ENCODE results near the gene FNIP1.
"Not testable (repeated sequence)": the region's sequence is repeated elsewhere in the genome, so short reads cannot be mapped to it uniquely, and the experiment has no call there.

The FNIP1 gene

DNA sequence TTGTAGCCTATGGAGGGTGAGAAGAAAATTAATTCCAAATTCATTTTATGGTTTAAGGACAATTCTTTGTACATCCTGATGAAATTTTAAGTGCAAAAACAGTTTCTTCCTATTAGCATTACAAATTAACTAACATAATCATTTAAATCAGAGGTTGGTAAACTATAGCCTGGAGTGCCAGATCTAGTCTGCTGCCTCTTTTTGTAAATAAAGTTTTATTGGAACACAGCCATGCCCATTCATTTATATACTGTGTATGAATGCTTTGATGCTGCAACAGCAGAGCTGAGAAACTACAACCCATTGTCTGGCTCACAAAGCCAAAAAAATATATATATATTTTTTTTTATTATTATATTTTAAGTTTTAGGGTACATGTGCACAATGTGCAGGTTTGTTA is 80.2 kb downstream of the FNIP1 start:
- no peak for TF ChIP-seq ZNF274 (IDR thresholded peaks at IDR 0.05; ENCODE audit: low read depth, low read length)
- no peak overlapping the region for H3K4me3 ChIP-seq (ENCODE audit: low read length)

DNA sequence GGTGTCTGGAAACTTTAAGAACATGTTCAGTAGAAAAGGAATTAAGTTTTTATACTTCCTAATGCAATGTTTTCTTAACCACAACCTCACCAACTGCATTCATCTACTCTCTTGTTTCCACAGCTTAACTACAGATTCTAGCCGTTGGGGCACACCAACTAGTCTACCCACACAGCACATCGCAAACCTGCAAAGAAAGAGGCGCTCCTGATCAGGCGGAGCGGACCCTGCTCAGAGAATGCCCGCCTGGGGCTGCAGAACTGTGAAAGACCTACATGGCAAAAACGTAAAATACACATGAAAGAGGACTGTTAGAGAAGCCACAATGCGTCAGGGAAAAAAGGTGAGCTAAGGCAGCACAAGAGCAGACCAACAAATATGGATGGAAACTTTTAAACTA is 86.4 kb downstream of the FNIP1 start:
- no peak overlapping the region for H3K4me3 ChIP-seq (ENCODE audit: low read length)
- TF ChIP-seq ZNF274 (IDR thresholded peaks at IDR 0.05; ENCODE audit: low read depth, low read length) = no peak

DNA sequence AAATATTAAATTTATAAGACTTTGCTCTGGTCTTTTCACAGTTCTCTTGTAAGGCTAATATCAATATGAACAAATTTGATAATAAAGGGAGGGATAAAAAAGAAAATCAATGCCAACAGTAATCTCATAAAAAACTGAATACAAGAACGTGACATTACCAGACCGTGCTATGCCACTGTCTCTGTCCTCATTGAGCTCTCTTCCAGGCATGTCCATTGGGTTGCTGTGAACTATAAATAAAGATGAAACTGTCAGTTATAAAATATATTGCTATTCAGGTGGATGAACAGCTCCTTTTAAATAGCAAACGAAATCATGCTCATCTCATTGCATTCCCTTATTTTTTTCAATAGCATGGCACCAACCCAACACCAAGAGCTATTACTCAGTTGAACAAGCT is 87.8 kb downstream of the FNIP1 start:
- no peak for TF ChIP-seq ZNF274 (IDR thresholded peaks at IDR 0.05; ENCODE audit: low read depth, low read length)
- H3K4me3 ChIP-seq (ENCODE audit: low read length) = no peak overlapping the region

DNA sequence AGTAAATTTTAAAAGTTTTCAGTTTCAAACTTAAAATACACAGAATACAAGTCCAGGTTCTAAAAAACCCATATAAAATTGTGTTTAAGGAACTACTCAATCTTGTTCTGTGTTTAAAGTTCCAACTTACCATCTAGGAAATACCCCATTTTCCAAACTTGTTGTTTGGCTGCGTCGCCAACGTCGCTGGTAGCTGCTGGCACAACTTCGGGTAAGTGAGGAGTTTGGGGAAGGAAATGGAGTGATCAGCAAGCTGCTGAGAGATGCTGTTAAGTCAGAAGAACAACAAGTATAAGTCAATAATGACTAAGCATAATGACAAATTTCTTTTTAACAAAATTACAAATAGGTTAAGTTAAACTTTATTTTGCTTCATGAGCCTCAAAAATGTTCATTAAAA is 90.5 kb downstream of the FNIP1 start:
- no peak for TF ChIP-seq ZNF274 (IDR thresholded peaks at IDR 0.05; ENCODE audit: low read depth, low read length)

DNA sequence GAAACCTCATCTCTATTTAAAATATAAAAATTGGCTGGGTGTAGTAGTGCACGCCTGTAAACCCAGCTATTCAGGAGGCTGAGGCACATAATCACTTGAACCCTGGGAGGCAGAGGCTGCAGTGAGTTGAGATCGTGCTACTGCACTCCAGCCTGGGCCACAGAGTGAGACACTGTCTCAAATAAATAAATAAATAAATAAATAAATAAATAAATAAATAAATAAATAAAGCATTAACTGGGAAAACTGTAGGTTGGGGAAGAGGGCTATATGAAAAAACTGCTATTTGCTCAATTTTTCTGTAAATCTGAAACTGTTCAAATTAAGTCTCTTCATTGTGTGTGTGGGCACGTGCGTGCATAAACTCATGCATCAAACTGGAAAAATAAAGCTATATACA is 101.9 kb downstream of the FNIP1 start:
- TF ChIP-seq ZNF274 (IDR thresholded peaks at IDR 0.05; ENCODE audit: low read depth, low read length) = no peak
- no peak overlapping the region for H3K4me3 ChIP-seq (ENCODE audit: low read length)

More for the DNA sequence above, 90.5 kb downstream of the FNIP1 start:
- H3K4me3 ChIP-seq (ENCODE audit: low read length) = no peak overlapping the region

DNA sequence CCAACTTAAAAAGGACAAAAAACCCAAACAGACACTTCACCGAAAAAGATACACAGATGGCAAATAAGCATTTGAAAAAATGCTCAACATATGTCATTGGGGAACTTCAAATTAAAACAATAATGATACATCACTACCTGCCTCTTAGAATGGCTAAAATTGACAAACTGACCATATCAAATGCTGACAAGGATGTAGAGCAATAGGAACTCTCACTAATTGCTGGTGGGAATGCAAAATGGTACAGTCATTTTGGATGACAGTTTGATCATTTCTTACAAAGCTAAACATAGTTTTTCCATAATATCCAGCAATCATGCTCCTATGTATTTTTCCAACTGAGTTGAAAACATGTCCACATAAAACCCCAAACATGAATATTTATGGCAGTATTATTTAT is 102.9 kb downstream of the FNIP1 start:
- H3K4me3 ChIP-seq (ENCODE audit: low read length) = no peak overlapping the region
- no peak for TF ChIP-seq ZNF274 (IDR thresholded peaks at IDR 0.05; ENCODE audit: low read depth, low read length)

DNA sequence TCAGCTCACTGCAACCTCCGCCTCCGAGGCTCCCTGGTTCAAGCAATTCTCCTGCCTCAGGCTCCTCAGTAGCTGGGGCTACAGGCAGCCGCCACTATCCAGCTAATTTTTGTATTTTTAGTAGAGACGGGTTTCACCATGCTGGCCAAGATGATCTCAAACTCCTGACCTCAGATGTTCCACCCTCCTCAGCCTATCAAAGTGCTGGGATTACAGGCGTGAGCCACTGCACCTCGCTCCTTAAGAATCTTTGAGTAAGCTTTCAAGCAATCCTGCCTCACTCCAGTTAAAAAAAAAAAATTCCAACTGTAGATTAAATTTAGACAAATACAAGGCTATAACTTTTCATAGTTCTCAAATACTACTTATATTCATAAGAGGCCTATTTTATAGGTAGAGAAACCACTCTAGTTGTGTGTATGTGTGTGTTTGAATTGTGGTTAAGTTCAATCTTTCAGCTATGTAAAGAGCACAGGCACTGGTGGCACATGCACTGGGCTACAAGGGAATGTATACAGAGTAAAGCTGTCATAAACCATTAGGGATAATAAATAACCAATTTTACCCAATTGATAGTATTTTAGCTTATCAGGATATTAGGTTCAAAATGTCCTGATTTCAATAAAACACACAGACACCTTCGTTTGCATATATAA is 111.2 kb downstream of the FNIP1 start:
- no peak for TF ChIP-seq ZNF274 (IDR thresholded peaks at IDR 0.05; ENCODE audit: low read depth, low read length)
- H3K4me3 ChIP-seq (ENCODE audit: low read length) = no peak overlapping the region

DNA sequence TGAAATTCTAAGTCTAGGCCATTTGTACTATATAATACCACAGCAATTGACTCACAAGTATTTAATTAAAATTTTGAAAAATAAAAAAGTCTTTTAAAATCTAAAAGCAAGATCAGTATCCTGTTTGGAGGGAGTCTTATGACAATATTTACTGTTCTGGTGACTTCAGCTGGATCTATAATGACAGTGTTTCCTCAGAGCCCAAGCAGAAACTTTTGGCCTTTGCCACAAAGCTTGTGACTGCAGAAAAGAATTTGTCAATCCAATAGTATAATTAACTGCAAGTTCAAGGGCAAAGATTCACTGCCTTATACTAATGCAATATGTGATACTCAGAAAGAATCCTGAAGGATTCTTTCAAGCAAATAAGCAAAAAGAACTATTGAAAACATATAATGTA is 112.2 kb downstream of the FNIP1 start:
- no peak for TF ChIP-seq ZNF274 (IDR thresholded peaks at IDR 0.05; ENCODE audit: low read depth, low read length)
- no peak overlapping the region for H3K4me3 ChIP-seq (ENCODE audit: low read length)

DNA sequence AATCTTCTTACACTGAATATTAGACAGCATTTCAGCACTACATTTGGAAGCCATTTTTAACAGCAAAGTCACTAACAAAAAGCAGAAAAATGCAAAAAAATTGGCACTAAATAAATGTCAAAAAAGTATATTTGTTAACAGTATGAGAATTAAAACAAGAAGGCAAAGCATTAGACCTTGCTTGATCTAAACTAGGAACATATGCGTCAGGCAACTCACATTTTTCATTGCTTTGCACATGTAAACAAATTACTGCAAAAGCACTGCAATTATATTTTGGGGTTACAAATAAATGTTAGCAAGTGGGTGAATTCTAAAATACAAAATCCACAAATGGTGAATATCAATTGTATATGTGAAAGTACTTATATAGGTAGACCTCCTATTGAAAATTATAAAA is 112.8 kb downstream of the FNIP1 start:
- no peak overlapping the region for H3K4me3 ChIP-seq (ENCODE audit: low read length)
- TF ChIP-seq ZNF274 (IDR thresholded peaks at IDR 0.05; ENCODE audit: low read depth, low read length) = no peak

DNA sequence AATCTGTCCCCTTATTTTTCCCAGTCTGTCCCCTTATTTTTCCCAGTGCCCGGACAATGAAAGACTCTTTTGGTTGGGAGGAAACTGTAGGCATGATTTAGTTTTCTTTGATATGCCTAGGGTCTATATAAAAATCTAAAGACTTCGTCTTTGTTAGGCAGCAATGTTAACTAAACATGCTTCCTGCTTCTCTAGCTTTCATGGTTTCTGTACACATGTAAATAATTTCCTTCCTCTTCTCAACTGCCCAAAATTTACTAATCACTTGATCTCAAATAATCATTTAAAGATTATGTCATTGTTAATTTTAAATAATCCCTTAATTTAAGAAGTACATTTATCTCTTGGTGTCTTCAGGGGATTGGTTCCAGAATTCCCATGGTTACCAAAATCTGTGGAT is 114.0 kb downstream of the FNIP1 start:
- TF ChIP-seq ZNF274 (IDR thresholded peaks at IDR 0.05; ENCODE audit: low read depth, low read length) = no peak
- H3K4me3 ChIP-seq (ENCODE audit: low read length) = no peak overlapping the region

DNA sequence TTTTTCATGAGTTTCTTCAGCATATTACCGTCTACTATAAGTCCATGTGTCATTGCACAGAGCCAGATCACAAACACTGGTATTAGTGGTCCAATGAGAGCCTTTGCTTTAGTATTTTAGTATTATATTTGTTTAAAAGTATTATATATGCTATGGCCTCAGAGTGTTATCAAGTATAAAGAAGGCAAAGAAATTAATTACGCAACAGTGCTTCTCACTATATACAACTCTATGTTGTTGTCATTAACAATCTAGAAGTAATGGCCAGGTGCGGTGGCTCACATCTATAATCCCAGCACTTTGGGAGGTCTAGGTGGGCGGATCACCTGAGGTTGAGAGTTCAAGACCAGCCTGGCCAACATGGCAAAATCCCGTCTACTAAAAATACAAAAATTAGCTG is 114.6 kb downstream of the FNIP1 start:
- TF ChIP-seq ZNF274 (IDR thresholded peaks at IDR 0.05; ENCODE audit: low read depth, low read length) = no peak
- H3K4me3 ChIP-seq (ENCODE audit: low read length) = no peak overlapping the region

DNA sequence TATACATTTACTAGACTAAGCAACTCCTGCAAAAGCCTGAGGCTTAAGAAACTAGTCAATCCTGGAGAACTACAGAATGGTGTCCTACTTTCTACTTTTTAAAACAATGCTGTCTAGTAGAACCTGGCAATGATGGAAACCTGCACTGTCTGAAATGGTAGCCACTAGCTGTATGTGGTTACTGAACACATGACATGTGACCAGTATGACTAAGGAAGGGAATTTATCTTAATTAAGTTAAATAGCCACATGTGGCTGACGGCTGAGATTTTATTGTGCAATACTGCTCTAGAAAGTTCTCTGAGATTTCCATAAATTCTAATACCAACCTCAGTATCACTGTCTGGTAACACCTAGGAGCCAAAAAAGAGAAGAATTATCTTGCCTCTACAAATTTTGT is 116.9 kb downstream of the FNIP1 start:
- no peak for TF ChIP-seq ZNF274 (IDR thresholded peaks at IDR 0.05; ENCODE audit: low read depth, low read length)
- H3K4me3 ChIP-seq (ENCODE audit: low read length) = no peak overlapping the region

DNA sequence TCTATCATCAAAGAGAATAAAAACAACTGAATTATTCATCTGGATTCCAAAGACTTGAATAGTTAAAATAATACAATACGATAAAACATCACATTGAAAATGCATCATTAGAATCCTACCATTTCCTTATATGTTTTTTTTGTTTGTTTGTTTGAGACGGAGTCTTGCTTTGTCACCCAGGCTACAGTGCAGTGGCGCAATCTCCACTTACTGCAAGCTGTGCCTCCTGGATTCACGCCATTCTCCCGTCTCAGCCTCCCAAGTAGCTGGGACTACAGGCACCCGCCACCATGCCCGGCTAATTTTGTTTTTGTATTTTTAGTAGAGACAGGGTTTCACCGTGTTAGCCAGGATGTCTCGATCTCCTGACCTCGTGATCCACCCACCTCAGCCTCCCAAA is 118.5 kb downstream of the FNIP1 start:
- H3K4me3 ChIP-seq (ENCODE audit: low read length) = not testable (repeated sequence)

DNA sequence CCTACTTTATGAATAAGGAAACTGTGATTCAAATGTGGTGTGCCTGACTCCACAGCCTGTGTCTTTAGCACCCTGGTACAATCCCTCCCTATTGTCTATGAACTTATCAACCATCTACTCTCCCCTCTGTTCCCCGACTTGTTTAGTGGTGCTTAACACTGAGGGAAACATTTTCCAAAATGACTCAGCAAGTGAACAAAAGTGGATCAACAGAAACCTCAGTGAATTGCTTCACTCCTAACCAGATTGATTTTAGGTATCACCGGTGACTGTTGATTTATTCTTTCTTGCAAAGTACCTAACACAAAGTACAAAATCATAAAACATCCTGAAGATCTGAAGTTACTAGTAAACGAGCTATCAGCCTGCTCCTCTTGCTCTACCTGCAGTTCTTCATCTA is 119.7 kb downstream of the FNIP1 start:
- H3K4me3 ChIP-seq (ENCODE audit: low read length) = no peak overlapping the region

DNA sequence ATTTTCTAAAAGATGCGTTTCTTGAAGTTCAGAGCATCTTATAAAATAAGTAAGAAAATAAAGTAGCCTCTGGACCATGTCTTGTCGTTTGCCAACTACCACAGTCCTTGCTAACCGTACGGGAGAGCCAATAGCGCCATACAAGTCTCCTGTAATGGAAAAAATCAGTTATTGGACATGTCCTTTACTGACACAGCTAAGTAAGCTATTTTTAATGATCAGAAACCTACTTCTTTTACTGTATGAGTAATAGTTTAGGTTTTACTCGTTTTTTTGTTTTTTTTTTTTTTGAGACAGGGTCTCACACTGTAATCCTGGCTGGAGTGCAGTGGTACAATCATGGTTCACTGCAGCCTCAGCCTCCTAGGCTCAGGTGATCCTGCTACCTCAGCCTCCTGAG is 124.0 kb downstream of the FNIP1 start:
- no peak for TF ChIP-seq ZNF274 (IDR thresholded peaks at IDR 0.05; ENCODE audit: low read depth, low read length)

More for the DNA sequence above, 119.7 kb downstream of the FNIP1 start:
- no peak for TF ChIP-seq ZNF274 (IDR thresholded peaks at IDR 0.05; ENCODE audit: low read depth, low read length)

DNA sequence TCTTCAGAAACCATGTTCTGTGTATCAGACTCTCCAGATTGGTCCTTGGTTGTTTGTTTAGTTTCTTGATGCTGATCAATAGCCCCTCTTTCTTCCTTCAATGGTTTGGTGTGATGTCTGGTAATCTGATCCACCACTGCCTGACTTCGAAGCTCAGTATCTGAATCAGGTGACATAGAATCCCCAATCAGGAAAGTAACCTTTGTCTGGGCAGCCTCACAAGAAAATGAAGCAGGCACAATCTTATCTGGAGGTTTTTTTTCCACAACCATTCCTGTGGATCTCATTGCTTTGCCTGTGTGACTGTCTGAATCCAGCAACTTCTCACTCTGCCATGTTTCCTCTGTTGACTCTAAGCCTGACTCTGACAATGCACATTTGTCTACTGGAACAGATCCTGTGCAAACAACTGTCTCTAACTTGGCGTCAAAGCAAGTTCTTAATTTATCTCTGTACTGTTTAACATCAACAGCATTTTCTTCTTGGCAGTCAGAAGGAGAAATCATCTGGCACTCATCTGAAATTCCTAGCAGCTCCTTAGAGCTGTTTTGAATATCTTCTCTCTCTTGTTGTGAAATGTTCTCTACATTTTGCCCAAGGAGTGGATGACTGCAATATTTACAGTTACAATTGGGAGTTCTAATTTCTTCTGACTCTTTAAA is 124.7 kb downstream of the FNIP1 start:
- no peak overlapping the region for H3K4me3 ChIP-seq (ENCODE audit: low read length)
- TF ChIP-seq ZNF274 (IDR thresholded peaks at IDR 0.05; ENCODE audit: low read depth, low read length) = no peak

More for the DNA sequence above, 124.0 kb downstream of the FNIP1 start:
- peak overlapping the region; percentile 12; the same call in 1 of the 2 replicates for H3K4me3 ChIP-seq (ENCODE audit: low read length)

All from GM08714 (cell line).